Stimulated activated CD8-positive, alpha-beta memory T cell treated with anti-CD3 and anti-CD28 coated beads, Interleukin-15, amount 100 ng/mL, for 48 hours (primary cell): ENCODE measurements around the gene SLC33A1.
"Not testable (repeated sequence)": the region's sequence is repeated elsewhere in the genome, so short reads cannot be mapped to it uniquely, and the experiment has no call there.

ENCODE experiments used
- DNase-seq, 2 donors: peaks; one replicate each; pipeline ENCODE4 v3.0.0-alpha.2; 2020; ENCODE audit warnings: low read depth in 2 of 2

SLC33A1 gene

GRCh38 chr3:155854141-155854940 is at the start of gene SLC33A1:
TSS of gene SLC33A1 (minus strand) at chr3:155854427. CDS start at chr3:155853997, 430 bp downstream.
- DNase-seq: peak; percentile 98

- no peak for DNase-seq
Observed at GRCh38 chr3:155895379-155895900, 41.2 kb upstream of the SLC33A1 start.

GRCh38 chr3:155891321-155891720 is 37.1 kb upstream of the SLC33A1 start:
- no peak for DNase-seq

DNA sequence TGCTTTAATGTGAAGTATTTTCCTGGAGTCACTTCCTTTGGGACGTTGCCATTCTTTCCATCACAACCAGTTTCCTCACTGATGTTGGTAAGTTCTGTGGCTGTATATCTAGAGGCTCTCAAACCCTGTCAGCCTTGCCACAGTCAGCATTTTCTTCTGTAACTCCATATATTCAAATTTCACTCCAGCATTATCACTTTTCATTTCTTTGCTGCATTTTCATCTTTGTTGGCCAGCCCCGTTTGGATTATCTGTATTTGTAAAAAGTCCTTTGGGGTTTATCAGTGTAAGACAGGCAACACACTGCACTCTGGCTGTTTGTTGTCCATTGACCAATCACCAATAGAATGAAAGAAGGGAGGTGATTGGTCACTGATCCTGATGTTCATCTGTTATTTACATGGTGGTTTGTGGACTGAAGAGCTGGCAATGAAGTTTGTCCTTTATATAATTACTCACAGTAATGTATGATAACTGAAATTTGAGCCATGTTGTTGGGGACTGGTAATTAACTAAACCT is 36.5 kb upstream of the SLC33A1 start:
- no peak for DNase-seq

GRCh38 chr3:155889952-155890351 is 35.7 kb upstream of the SLC33A1 start:
- DNase-seq: no peak

- no peak for DNase-seq
Observed at GRCh38 chr3:155889212-155889611, 35.0 kb upstream of the SLC33A1 start.

- DNase-seq: no peak
Observed at GRCh38 chr3:155886915-155887314, 32.7 kb upstream of the SLC33A1 start.

- not testable (repeated sequence) for DNase-seq
Observed at GRCh38 chr3:155886348-155886747, 32.1 kb upstream of the SLC33A1 start.

GRCh38 chr3:155885292-155885691 is 31.1 kb upstream of the SLC33A1 start:
- no peak for DNase-seq

- no peak for DNase-seq
Observed at GRCh38 chr3:155884292-155884691, 30.1 kb upstream of the SLC33A1 start.

DNA sequence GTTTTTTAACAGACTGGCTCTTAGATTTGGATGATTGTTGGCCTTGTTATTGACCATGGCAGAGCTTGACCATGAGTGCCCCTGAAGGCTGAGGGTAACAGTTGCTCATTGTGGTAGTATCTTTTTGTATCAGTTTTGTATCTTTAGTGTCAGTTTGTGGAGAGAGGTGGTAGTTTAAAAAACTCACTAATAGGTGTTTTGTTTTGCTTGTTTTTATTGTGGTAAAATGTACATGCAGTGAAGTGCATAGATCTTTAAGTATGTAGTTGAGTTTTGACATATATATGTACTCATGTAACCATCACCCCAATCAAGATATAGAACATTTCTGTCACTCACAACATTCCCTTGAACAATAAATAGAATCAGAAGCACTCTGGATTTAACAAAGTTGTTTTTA is 26.1 kb upstream of the SLC33A1 start:
- no peak for DNase-seq

DNA sequence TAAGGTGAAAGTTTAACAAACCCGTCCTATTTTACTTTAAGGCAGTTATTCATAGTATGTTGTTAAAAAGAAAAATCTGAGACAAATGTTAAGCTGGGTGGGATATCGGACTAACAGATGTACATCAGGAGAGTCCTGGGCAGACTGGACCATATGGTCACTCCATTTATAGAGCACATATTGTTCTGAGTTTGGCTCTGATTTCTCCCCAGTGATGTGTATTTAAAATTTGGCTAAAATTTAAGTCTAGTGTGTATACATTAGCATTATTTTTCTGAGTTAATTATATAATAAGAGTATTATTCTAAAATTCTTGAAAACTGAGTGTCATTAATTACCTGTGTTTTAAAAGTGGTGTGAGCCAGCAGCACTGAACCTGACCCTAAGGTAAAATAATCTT is 22.3 kb upstream of the SLC33A1 start:
- DNase-seq: no peak

- DNase-seq: no peak
Observed at GRCh38 chr3:155876037-155876436, 21.8 kb upstream of the SLC33A1 start.

- DNase-seq: no peak
Observed at GRCh38 chr3:155872904-155873646, 18.8 kb upstream of the SLC33A1 start.

GRCh38 chr3:155871746-155872158 is 17.5 kb upstream of the SLC33A1 start:
- DNase-seq: no peak

- DNase-seq: peak; percentile 14 to 42
Observed at GRCh38 chr3:155870945-155871745, 16.9 kb upstream of the SLC33A1 start.

DNA sequence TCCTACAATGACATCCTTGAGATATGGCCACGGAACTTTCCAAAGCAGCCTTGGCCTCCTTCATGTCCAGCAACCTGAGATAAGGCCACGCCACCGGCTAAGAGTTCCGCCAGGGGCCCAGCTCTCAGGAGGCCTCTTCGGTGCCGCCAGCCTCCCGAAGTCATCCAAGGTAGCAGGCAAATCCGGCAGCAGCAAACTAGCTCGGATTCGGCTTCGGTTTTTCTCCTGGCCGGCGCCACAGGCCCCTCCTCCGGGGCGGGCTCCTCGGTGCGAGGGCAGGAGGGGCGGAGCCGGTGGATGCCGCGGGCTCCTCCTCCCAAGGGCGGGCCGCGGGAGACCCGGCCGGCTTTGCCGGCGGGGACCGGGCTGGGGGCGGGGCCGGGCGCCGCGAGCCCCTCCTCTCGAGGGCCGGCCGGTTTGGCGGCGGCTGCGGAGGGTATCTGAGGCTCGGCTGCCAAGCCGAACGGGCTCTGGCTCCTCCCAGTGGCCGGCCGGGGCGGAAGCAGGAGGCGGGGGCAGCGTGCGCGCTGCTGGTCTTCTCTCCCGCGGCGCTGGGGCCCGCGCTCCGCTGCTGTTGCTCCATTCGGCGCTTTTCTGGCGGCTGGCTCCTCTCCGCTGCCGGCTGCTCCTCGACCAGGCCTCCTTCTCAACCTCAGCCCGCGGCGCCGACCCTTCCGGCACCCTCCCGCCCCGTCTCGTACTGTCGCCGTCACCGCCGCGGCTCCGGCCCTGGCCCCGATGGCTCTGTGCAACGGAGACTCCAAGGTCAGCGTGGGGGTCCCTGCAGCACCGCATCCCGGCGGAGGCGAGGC is 16.1 kb upstream of the SLC33A1 start, which contains the start of gene GMPS:
TSS of gene GMPS (plus strand) at position 518 of the 812 bp plus-strand sequence. CDS start at position 739, 221 bp downstream.
- DNase-seq: peak; percentile 95 to 98

DNA sequence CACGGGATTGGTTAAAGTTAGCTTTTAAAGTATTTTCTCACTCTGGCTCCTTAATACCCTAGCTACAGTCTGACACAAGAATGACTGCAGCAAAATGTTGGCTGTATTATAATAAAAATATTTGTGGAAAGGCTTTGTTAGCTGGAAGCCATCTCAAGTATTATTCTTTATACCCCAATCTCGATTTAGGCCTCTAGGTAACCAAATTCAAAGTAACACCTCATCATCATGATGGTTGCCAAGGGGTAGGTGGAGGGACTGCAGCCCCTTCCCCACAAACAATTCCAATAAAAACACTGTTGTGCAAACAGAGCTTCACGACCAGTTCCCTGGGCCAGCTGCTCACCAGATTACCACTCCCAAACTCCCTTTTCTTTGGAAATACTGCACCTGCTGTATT is 15.5 kb upstream of the SLC33A1 start:
- DNase-seq: no peak

DNA sequence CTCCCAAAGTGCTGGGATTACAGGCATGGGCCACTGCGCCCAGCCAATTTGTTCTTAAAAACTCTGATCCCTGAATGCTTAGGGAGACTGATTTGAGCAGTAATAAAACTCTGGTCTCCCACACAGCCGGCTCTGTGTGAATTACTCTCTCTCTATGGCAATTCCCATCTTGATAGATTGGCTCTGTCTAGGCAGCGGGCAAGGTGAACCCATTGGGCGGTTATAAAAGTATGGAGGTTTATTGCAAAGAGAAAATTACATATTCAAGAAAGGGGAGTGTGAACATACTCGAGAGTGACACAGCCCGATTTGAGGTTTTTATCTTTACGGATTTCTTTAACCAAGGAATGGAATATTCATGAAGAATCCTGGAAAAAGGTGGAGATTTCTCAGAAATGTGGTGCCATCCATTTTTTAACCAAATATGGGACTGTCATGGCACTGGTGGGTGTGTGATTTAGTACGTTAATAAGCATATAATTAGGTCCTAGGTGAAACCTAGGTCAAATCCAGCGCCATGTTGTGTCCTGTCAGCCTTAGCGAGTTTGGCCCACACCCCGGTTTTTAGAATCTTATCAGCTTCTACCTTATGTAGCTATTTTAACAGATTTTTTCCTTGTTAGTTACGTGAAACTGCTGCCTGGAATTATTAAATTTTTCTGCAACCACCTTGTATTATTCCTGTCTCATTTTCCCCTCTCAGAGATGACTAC is 9.0 kb upstream of the SLC33A1 start:
- DNase-seq: no peak
